Trophoblast cell (in vitro differentiated cells and primary cell): ENCODE results near the gene CHRD.

Experiments used
- DNase-seq, 2 donors: peaks; one replicate each; pipeline ENCODE4 v3.0.0-alpha.2; 2016
- H2AFZ ChIP-seq: 2 replicates; pipeline ENCODE4 v1.6.1; 2013; ENCODE audit warnings: low read length, moderate library complexity, mild to moderate bottlenecking; ENCODE audit not compliant: insufficient read depth, poor library complexity
- H2AK5ac ChIP-seq: 2 replicates; pipeline ENCODE4 v1.6.1; 2013; ENCODE audit warnings: mild to moderate bottlenecking, low read length
- H2BK120ac ChIP-seq: 2 replicates; pipeline ENCODE4 v1.6.1; 2013; ENCODE audit warnings: low read length, mild to moderate bottlenecking, moderate library complexity; ENCODE audit not compliant: insufficient read depth, poor library complexity
- H2BK12ac ChIP-seq: 2 replicates; pipeline ENCODE4 v1.6.1; 2013; ENCODE audit warnings: mild to moderate bottlenecking, low read length, moderate library complexity
- H2BK5ac ChIP-seq: 2 replicates; pipeline ENCODE4 v1.6.1; 2013; ENCODE audit warnings: low read length, low read depth, moderate library complexity, mild to moderate bottlenecking; ENCODE audit not compliant: poor library complexity
- H3K14ac ChIP-seq: 2 replicates; pipeline ENCODE4 v1.6.1; 2013; ENCODE audit warnings: mild to moderate bottlenecking, low read length
- H3K18ac ChIP-seq: 2 replicates; pipeline ENCODE4 v1.6.1; 2013; ENCODE audit warnings: mild to moderate bottlenecking, low read length
- H3K23ac ChIP-seq: 2 replicates; pipeline ENCODE4 v1.6.1; 2013; ENCODE audit warnings: low read length
- H3K27ac ChIP-seq: 2 replicates; pipeline ENCODE4 v1.5.1; 2013; ENCODE audit warnings: low read depth, mild to moderate bottlenecking, inconsistent platforms, low read length, moderate library complexity
- H3K27me3 ChIP-seq: 2 replicates; pipeline ENCODE4 v1.6.1; 2013; ENCODE audit warnings: inconsistent platforms, mild to moderate bottlenecking, low read length, moderate library complexity; ENCODE audit not compliant: insufficient read depth
- H3K36me3 ChIP-seq, 2 experiments: 1 replicate in 1 of 2; 2 replicates in 1 of 2; pipeline ENCODE4 v1.6.1; 2013; ENCODE audit warnings: low read length in 2 of 2, mild to moderate bottlenecking in 2 of 2, moderate library complexity in 1 of 2; ENCODE audit not compliant: insufficient read depth in 2 of 2, control insufficient read depth in 1 of 2
- H3K4ac ChIP-seq: 2 replicates; pipeline ENCODE4 v1.6.1; 2013; ENCODE audit warnings: low read depth, mild to moderate bottlenecking, low read length, moderate library complexity
- H3K4me1 ChIP-seq, 2 experiments: 1 replicate in 1 of 2; 2 replicates in 1 of 2; pipeline ENCODE4 v1.6.1; 2013; ENCODE audit warnings: low read length in 2 of 2, mild to moderate bottlenecking in 2 of 2, moderate library complexity in 1 of 2; ENCODE audit not compliant: insufficient read depth in 2 of 2, control insufficient read depth in 1 of 2
- H3K4me2 ChIP-seq: 2 replicates; pipeline ENCODE4 v1.6.1; 2013; ENCODE audit warnings: inconsistent platforms, mild to moderate bottlenecking, low read length, moderate library complexity
- H3K4me3 ChIP-seq: 2 replicates; pipeline ENCODE4 v1.5.1; 2013; ENCODE audit warnings: mild to moderate bottlenecking, low read depth, low read length, inconsistent platforms
- H3K79me1 ChIP-seq: one replicate; pipeline ENCODE4 v1.6.1; 2013; ENCODE audit warnings: low read length
- H3K79me2 ChIP-seq: 2 replicates; pipeline ENCODE4 v1.6.1; 2013; ENCODE audit warnings: low read length, mild to moderate bottlenecking; ENCODE audit not compliant: control insufficient read depth, insufficient read depth, poor library complexity
- H3K9ac ChIP-seq: 2 replicates; pipeline ENCODE4 v1.6.1; 2013; ENCODE audit warnings: mild to moderate bottlenecking, low read length
- H3K9me3 ChIP-seq: 2 replicates; pipeline ENCODE4 v1.6.1; 2013; ENCODE audit warnings: low read depth, mild to moderate bottlenecking, control low read depth, inconsistent platforms, low read length; ENCODE audit not compliant: insufficient read depth
- H4K12ac ChIP-seq: 2 replicates; pipeline ENCODE4 v1.6.1; 2013; ENCODE audit warnings: low read depth, mild to moderate bottlenecking, low read length, moderate library complexity
- H4K8ac ChIP-seq: 2 replicates; pipeline ENCODE4 v1.6.1; 2013; ENCODE audit warnings: low read depth, mild to moderate bottlenecking, low read length, moderate library complexity
- H4K91ac ChIP-seq: one replicate; pipeline ENCODE4 v1.6.1; 2013; ENCODE audit warnings: low read depth, mild to moderate bottlenecking, low read length, moderate library complexity
- WGBS: extraction: QIAGEN DNeasy Blood & Tissue Kit; methylation state at CpG from one replicate; pipeline ENCODE4 v1.1.7; 2013; ENCODE audit warnings: missing lambda C conversion rate; ENCODE audit not compliant: insufficient read length, insufficient coverage; ENCODE audit errors: extremely low coverage; 5-methylcytosine and 5-hydroxymethylcytosine counted together

CHRD gene

DNA sequence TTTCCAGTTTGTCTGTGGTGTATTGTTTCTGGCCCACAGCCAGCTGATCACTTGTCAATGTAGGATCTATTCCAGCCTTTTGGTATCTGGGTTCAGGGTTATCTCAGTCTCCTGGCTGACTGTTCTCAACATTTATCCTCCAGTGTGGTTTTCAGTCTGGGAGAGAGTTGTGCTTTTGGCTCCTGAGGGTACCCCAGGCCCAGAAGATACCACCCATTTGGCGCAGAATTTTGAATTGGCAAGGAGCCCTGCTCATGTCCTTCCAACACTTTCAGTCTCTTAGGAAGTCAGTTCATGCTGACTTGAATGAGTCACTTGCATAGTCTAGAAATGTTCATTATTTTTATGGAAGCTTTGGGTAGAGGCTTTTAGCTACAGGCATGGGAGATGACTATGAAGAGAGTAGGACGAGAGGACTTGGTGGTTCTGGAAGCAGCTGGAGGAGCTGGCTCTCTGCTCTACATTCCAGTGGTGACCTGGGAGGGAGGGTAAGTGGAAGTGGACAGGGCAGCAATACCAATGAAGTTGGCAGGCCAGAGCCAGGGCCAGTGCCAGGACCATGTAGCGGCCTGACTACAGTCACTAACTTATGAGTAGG lies 11.2 kb upstream of the CHRD start:
- Histone ChIP-seq H2BK120ac (no peak overlapping the region), H3K4me3 (no peak overlapping the region), H2AFZ (no peak overlapping the region), H2AK5ac (no peak overlapping the region), H4K12ac (no peak overlapping the region), H4K91ac (no peak overlapping the region), H2BK5ac (no peak overlapping the region), H2BK12ac (no peak overlapping the region), H3K27me3 (no peaks in the 10 kb centered on the region), H3K36me3 (peaks cover 11 to 36% of the 10 kb centered on the region in 2 experiments), H3K79me2 (no peaks in the 10 kb centered on the region), H4K8ac (no peak overlapping the region), H3K4me2 (no peak overlapping the region), H3K9me3 (no peaks in the 10 kb centered on the region), H3K9ac (no peak overlapping the region), H3K79me1 (no peaks in the 10 kb centered on the region), H3K14ac (no peak overlapping the region), H3K23ac (no peak overlapping the region), H3K27ac (no peak overlapping the region), H3K18ac (no peak overlapping the region), H3K4me1 (no peaks in the 10 kb centered on the region), H3K4ac (no peak overlapping the region)
- WGBS: no CpG with 5 or more reads among the region's 3 CpGs
- DNase-seq: no peak

DNA sequence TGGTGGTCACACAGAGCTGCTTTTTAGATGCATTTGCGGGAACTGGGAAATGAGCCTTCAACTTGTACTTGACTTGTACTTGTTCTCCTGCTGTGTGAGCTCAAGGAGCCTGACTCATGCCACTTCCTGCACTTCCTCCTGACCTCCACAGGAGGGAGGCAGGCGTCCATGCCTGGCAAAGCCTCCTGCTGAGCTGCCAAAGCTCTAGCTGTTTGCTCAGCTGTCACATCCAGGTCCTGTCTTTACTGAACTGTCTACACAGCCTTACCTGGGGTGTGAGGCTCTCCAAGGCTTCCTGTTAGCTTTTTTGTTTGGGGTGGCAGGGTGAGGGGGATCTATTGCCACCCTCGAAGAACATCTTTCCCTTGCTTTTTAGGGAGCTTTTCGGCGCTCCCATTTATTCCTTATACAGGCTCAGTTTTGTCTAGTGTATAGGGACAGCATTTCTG lies 8.3 kb upstream of the CHRD start:
- no peak overlapping the region for H3K4ac ChIP-seq
- no peaks in the 10 kb centered on the region for H3K79me2 ChIP-seq
- no peak overlapping the region for H2BK5ac ChIP-seq
- H3K9ac ChIP-seq: no peak overlapping the region
- WGBS: no CpG with 5 or more reads among the region's 5 CpGs
- no peak overlapping the region for H3K14ac ChIP-seq
- no peak overlapping the region for H3K4me3 ChIP-seq
- H4K8ac ChIP-seq: no peak overlapping the region
- H4K12ac ChIP-seq: no peak overlapping the region
- H3K9me3 ChIP-seq: no peaks in the 10 kb centered on the region
- peak; percentile 69 to 91 for DNase-seq
- H3K23ac ChIP-seq: no peak overlapping the region
- no peak overlapping the region for H2BK120ac ChIP-seq
- no peak overlapping the region for H2AFZ ChIP-seq
- no peaks in the 10 kb centered on the region for H3K27me3 ChIP-seq
- H3K4me1 ChIP-seq: no peaks in the 10 kb centered on the region
- no peak overlapping the region for H2AK5ac ChIP-seq
- no peak overlapping the region for H2BK12ac ChIP-seq
- H3K4me2 ChIP-seq: no peak overlapping the region
- no peak overlapping the region for H3K18ac ChIP-seq
- H4K91ac ChIP-seq: no peak overlapping the region
- H3K27ac ChIP-seq: no peak overlapping the region
- peaks cover 7 to 21% of the 10 kb centered on the region in 2 experiments for H3K36me3 ChIP-seq
- no peaks in the 10 kb centered on the region for H3K79me1 ChIP-seq

DNA sequence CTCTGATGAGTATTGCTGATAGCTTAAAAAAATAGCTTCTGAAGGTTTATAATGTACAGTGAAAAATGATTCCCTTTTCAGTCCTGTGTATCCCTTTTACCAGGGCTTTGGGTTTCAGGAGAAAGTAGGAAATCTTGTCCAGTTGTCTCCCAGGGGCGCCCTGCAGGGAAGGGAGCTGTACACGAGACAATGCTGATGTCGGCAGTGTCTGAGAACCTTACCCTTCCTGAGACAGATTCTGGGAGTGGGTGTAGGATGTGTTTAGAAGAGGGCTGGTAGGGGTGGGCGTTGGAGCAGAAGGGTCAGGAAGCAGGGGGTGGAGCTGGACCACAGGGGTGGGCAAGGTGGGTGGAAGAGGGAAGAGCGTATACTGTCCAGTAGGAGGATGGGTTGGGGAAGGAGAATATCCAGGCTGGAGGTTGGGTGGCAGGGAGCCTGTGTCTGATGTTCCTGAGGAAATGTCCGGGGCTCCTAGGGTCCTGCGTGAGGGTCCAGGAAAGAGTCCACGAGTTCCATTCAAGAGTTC lies 7.5 kb upstream of the CHRD start:
- peaks cover 7 to 17% of the 10 kb centered on the region in 2 experiments for H3K36me3 ChIP-seq
- no peak overlapping the region for H2AK5ac ChIP-seq
- H3K27ac ChIP-seq: no peak overlapping the region
- no peak overlapping the region for H4K12ac ChIP-seq
- no peak overlapping the region for H2BK5ac ChIP-seq
- no peaks in the 10 kb centered on the region for H3K79me1 ChIP-seq
- no peak overlapping the region for H2BK120ac ChIP-seq
- no peaks in the 10 kb centered on the region for H3K27me3 ChIP-seq
- H2BK12ac ChIP-seq: no peak overlapping the region
- no peak overlapping the region for H3K9ac ChIP-seq
- no peaks in the 10 kb centered on the region for H3K4me1 ChIP-seq
- H3K9me3 ChIP-seq: no peaks in the 10 kb centered on the region
- no peak overlapping the region for H3K4ac ChIP-seq
- H3K4me2 ChIP-seq: no peak overlapping the region
- no peak overlapping the region for H4K91ac ChIP-seq
- H3K23ac ChIP-seq: no peak overlapping the region
- H3K14ac ChIP-seq: no peak overlapping the region
- no peak overlapping the region for H3K18ac ChIP-seq
- WGBS: no CpG with 5 or more reads among the region's 8 CpGs
- H3K4me3 ChIP-seq: no peak overlapping the region
- DNase-seq: no peak
- H3K79me2 ChIP-seq: no peaks in the 10 kb centered on the region
- H2AFZ ChIP-seq: no peak overlapping the region
- no peak overlapping the region for H4K8ac ChIP-seq

DNA sequence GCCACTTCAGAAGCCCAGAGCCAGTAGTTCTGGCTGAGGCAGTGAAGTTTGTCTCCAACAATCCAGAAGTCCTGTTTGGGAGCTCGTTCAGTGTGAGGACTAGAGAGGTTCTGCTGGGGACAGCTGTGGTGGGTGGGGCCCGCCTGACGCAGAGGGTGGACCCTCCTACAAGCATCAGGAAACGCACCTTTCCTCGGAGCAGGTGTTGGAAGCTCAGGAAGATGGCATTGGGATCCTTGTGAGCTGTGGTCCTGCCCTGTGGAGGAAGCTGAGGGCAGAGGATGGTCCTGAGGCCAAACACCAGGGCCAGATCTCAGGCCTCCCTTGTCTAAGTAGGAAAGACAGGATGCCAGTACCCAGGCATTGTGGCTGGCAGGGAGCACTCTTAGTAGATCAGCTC lies 6.9 kb upstream of the CHRD start:
- no peak overlapping the region for H3K4me3 ChIP-seq
- H3K9ac ChIP-seq: no peak overlapping the region
- no peak overlapping the region for H2BK5ac ChIP-seq
- H2AK5ac ChIP-seq: no peak overlapping the region
- WGBS: no CpG with 5 or more reads among the region's 5 CpGs
- no peaks in the 10 kb centered on the region for H3K9me3 ChIP-seq
- H3K18ac ChIP-seq: no peak overlapping the region
- no peak overlapping the region for H3K4me2 ChIP-seq
- no peak for DNase-seq
- peaks cover 7 to 13% of the 10 kb centered on the region in 2 experiments for H3K36me3 ChIP-seq
- no peaks in the 10 kb centered on the region for H3K79me2 ChIP-seq
- H3K14ac ChIP-seq: no peak overlapping the region
- no peak overlapping the region for H4K91ac ChIP-seq
- H3K79me1 ChIP-seq: no peaks in the 10 kb centered on the region
- no peak overlapping the region for H2BK12ac ChIP-seq
- H3K23ac ChIP-seq: no peak overlapping the region
- no peak overlapping the region for H3K27ac ChIP-seq
- no peaks in the 10 kb centered on the region for H3K27me3 ChIP-seq
- H4K12ac ChIP-seq: no peak overlapping the region
- no peak overlapping the region for H2BK120ac ChIP-seq
- H3K4ac ChIP-seq: no peak overlapping the region
- peaks cover under 1 to 1% of the 10 kb centered on the region in 2 experiments for H3K4me1 ChIP-seq
- no peak overlapping the region for H4K8ac ChIP-seq
- H2AFZ ChIP-seq: no peak overlapping the region
